HCT116 (cell line): ENCODE results near the gene RAI1. TPM values are rescaled to one million over a fixed set of nuclear protein-coding genes. Genes with fewer than 3 reads are reported as not detected.
A peak's percentile ranks its signal among the peaks of the same experiment; 100 is the strongest.

ENCODE experiments used
- ATAC-seq: fragments of 200-7000 bp; cut with Tn5 transposase; 2 replicates; pipeline ENCODE4 v1.9.1; 2020; ENCODE audit warnings: mild to moderate bottlenecking, moderate library complexity
- BruUV-seq: library from RNA; stranded (reverse); fragments of 400-500 nt; replicated peaks from 2 replicates; lab custom pipeline; 2021; lab: Mats Ljungman, UMichigan
- CTCF ChIA-PET: fragments of 300-600 bp; sonication (Branson Sonifier 250); formaldehyde crosslinking; loops from one replicate; lab custom pipeline; 2021; ENCODE audit warnings: antibody characterized with exemption; lab: Charles Lee
- POLR2A ChIA-PET: fragments of 300-600, 350-600 bp; sonication (Branson Sonifier 250); formaldehyde crosslinking; loops from one replicate; lab custom pipeline; 2021; ENCODE audit warnings: antibody characterized with exemption; lab: Charles Lee
- RAD21 ChIA-PET, 2 experiments: fragments of 300-600 bp; sonication (Branson Sonifier 250); formaldehyde crosslinking; loops; one replicate each; lab custom pipeline; 2023; ENCODE audit warnings: low total read pairs in 2 of 2; ENCODE audit not compliant: uncharacterized antibody in 2 of 2, unreplicated experiment in 2 of 2, low non-redundant PET in 1 of 2; lab: Charles Lee
- DNase-seq: peaks from one replicate; pipeline ENCODE4 v3.0.0-alpha.2; 2010; ENCODE audit warnings: low read depth, low spot score
- H2AFZ ChIP-seq: fragments of 200-600 bp; shearing (Covaris generic), sonication (generic); 2 replicates; pipeline ENCODE4 v1.6.1; 2017; ENCODE audit warnings: low read depth, mixed run types, mixed read lengths, antibody characterized with exemption, low read length; ENCODE audit not compliant: poor library complexity, severe bottlenecking
- H3K27ac ChIP-seq: 2 replicates; pipeline ENCODE4 v1.5.1; 2012; ENCODE audit warnings: low read depth, low read length
- H3K27me3 ChIP-seq: fragments of 200-600 bp; sonication (generic); 2 replicates; pipeline ENCODE4 v1.6.1; 2016; ENCODE audit warnings: mixed run types, low read length, mixed read lengths; ENCODE audit not compliant: insufficient read depth
- H3K36me3 ChIP-seq, 2 experiments: fragments of 200-500 bp in 1 of 2; fragments of 200-600 bp in 1 of 2; sonication (Bioruptor generic) in 1 of 2; sonication (generic) in 1 of 2; 2 replicates each; pipeline versions ENCODE4 v1.5.1 to v1.6.1; 2014 to 2016; ENCODE audit warnings: low read length in 2 of 2, inconsistent platforms in 1 of 2, mixed read lengths in 1 of 2, mixed run types in 1 of 2; ENCODE audit not compliant: insufficient read depth in 2 of 2, control insufficient read depth in 1 of 2
- H3K4me1 ChIP-seq, 2 experiments: fragments of 200-600 bp in 1 of 2; sonication (generic) in 1 of 2; 2 replicates each; pipeline versions ENCODE4 v1.5.1 to v1.6.1; 2012 to 2017; ENCODE audit warnings: low read length in 2 of 2, inconsistent platforms in 1 of 2, mild to moderate bottlenecking in 1 of 2, mixed read lengths in 1 of 2, mixed run types in 1 of 2, moderate library complexity in 1 of 2; ENCODE audit not compliant: insufficient read depth in 2 of 2, control insufficient read depth in 1 of 2
- H3K4me2 ChIP-seq: fragments of 200-600 bp; sonication (generic); 2 replicates; pipeline ENCODE4 v1.6.1; 2017; ENCODE audit warnings: mixed run types, low read length, mixed read lengths
- H3K4me3 ChIP-seq, 2 experiments: fragments of 200-600 bp in 1 of 2; sonication (generic) in 1 of 2; replicated peaks in 1 of 2; 2 replicates each; pipeline ENCODE4 v1.5.1; 2011 to 2016; ENCODE audit warnings: low read length in 2 of 2, control low read depth in 1 of 2, low read depth in 1 of 2, mild to moderate bottlenecking in 1 of 2, mixed read lengths in 1 of 2, mixed run types in 1 of 2
- H3K79me2 ChIP-seq: fragments of 200-600 bp; sonication (generic); 2 replicates; pipeline ENCODE4 v1.6.1; 2017; ENCODE audit warnings: mild to moderate bottlenecking, mixed run types, low read length, moderate library complexity, mixed read lengths; ENCODE audit not compliant: insufficient read depth
- H3K9ac ChIP-seq: fragments of 200-600 bp; sonication (generic); 2 replicates; pipeline ENCODE4 v1.6.1; 2016; ENCODE audit warnings: low read length, mixed read lengths
- H3K9me2 ChIP-seq: fragments of 200-600 bp; sonication (generic), shearing (Covaris generic); 2 replicates; pipeline ENCODE4 v1.6.1; 2017; ENCODE audit warnings: mixed run types, mild to moderate bottlenecking, moderate library complexity; ENCODE audit not compliant: insufficient read depth
- H3K9me3 ChIP-seq, 2 experiments: fragments of 200-500 bp in 1 of 2; fragments of 200-600 bp in 1 of 2; sonication (Bioruptor generic) in 1 of 2; sonication (generic) in 1 of 2; 2 replicates each; pipeline ENCODE4 v1.6.1; 2014 to 2017; ENCODE audit warnings: low read length in 2 of 2, mixed read lengths in 2 of 2, inconsistent platforms in 1 of 2, low read depth in 1 of 2, mild to moderate bottlenecking in 1 of 2, mixed run types in 1 of 2, moderate library complexity in 1 of 2; ENCODE audit not compliant: control insufficient read depth in 1 of 2, insufficient read depth in 1 of 2
- H4K20me1 ChIP-seq: fragments of 200-600 bp; sonication (generic), shearing (Covaris generic); 2 replicates; pipeline ENCODE4 v1.6.1; 2017; ENCODE audit warnings: mixed run types, mild to moderate bottlenecking, moderate library complexity; ENCODE audit not compliant: insufficient read depth
- ATF3 ChIP-seq: IDR thresholded peaks from 2 replicates; pipeline ENCODE4 v1.6.1; 2012
- CBX3 ChIP-seq: IDR thresholded peaks from 2 replicates; pipeline ENCODE4 v1.6.1; 2012; ENCODE audit warnings: low read depth
- CEBPB ChIP-seq: IDR thresholded peaks from 2 replicates; pipeline ENCODE4 v1.6.1; 2012; ENCODE audit warnings: low read depth
- EGR1 ChIP-seq: IDR thresholded peaks from 2 replicates; pipeline ENCODE4 v1.6.1; 2012; ENCODE audit warnings: low read depth
- ELF1 ChIP-seq: IDR thresholded peaks from 2 replicates; pipeline ENCODE4 v1.6.1; 2012; ENCODE audit warnings: low read depth, borderline replicate concordance
- EZH2 ChIP-seq: fragments of 200-600 bp; sonication (generic); IDR thresholded peaks from 2 replicates; pipeline ENCODE4 v1.6.1; 2017; ENCODE audit warnings: antibody characterized with exemption, mixed run types
- EZH2phosphoT487 ChIP-seq: fragments of 200-600 bp; IDR thresholded peaks from 2 replicates; pipeline ENCODE4 v1.6.1; 2018; ENCODE audit warnings: antibody characterized with exemption, borderline replicate concordance
- FOSL1 ChIP-seq: IDR thresholded peaks from 2 replicates; pipeline ENCODE4 v1.6.1; 2012; ENCODE audit warnings: low read depth
- JUND ChIP-seq: IDR thresholded peaks from 2 replicates; pipeline ENCODE4 v1.6.1; 2012
- MAX ChIP-seq: IDR thresholded peaks from 2 replicates; pipeline ENCODE4 v1.6.1; 2012
- POLR2A ChIP-seq: IDR thresholded peaks from 2 replicates; pipeline ENCODE4 v1.7.0; 2011; ENCODE audit warnings: borderline replicate concordance; ENCODE audit not compliant: insufficient read depth, insufficient read length; ENCODE audit errors: extremely low read depth
- RAD21 ChIP-seq: IDR thresholded peaks from 2 replicates; pipeline ENCODE4 v1.6.1; 2012; ENCODE audit warnings: low read depth, mild to moderate bottlenecking
- REST ChIP-seq: IDR thresholded peaks from 2 replicates; pipeline ENCODE4 v1.6.1; 2012; ENCODE audit warnings: low read depth
- SP1 ChIP-seq: IDR thresholded peaks from 2 replicates; pipeline ENCODE4 v1.6.1; 2012; ENCODE audit warnings: low read depth
- SRF ChIP-seq: IDR thresholded peaks from 2 replicates; pipeline ENCODE4 v1.6.1; 2012; ENCODE audit warnings: low read depth
- TCF7L2 ChIP-seq: IDR thresholded peaks from 2 replicates; pipeline ENCODE4 v1.7.0; 2011; ENCODE audit warnings: borderline replicate concordance, inconsistent platforms; ENCODE audit not compliant: insufficient read depth, insufficient read length; ENCODE audit errors: extremely low read depth
- YY1 ChIP-seq: IDR thresholded peaks from 2 replicates; pipeline ENCODE4 v1.6.1; 2011; ENCODE audit warnings: low read length, low read depth, moderate library complexity, mild to moderate bottlenecking; ENCODE audit not compliant: insufficient replicate concordance; ENCODE audit errors: extremely low read depth
- ZBTB33 ChIP-seq: IDR thresholded peaks from 2 replicates; pipeline ENCODE4 v1.6.1; 2011; ENCODE audit warnings: mild to moderate bottlenecking, low read length, moderate library complexity; ENCODE audit not compliant: insufficient replicate concordance; ENCODE audit errors: extremely low read depth
- ZFX ChIP-seq: fragments of 450-650 bp; IDR thresholded peaks from 2 replicates; pipeline ENCODE4 v1.6.1; 2017
- intact Hi-C: fragments of 100-400 bp; cut with micrococcal nuclease; formaldehyde crosslinking; loops from 2 replicates; pipeline ENCODE4 v1.10.0; 2022
- total RNA-seq: library from RNA; stranded (reverse); gene quantifications from one replicate; pipeline ENCODE4 v1.2.1, GENCODE V29; 2021; ENCODE audit not compliant: unreplicated experiment

The RAI1 gene
- total RNA-seq, 1 experiment from 2014 or later, result 38.5 TPM

- Histone ChIP-seq H2AFZ (no peak overlapping the region), H3K79me2 (peaks cover 85% of the 10 kb centered on the region), H3K4me2 (peak overlapping the region; percentile 75), H3K4me1 (peaks cover 70 to 79% of the 10 kb centered on the region in 2 experiments), H3K9me3 (no peaks in the 10 kb centered on the region), H3K36me3 (no peaks in the 10 kb centered on the region), H4K20me1 (peaks cover 6% of the 10 kb centered on the region; the same call in 1 of the 2 replicates), H3K4me3 (peak overlapping the region; percentile 31 to 41), H3K27ac (peak overlapping the region; percentile 84), H3K9me2 (no peaks in the 10 kb centered on the region), H3K27me3 (no peaks in the 10 kb centered on the region), H3K9ac (peak overlapping the region; percentile 63)
- ChIA-PET CTCF (no interaction called here), POLR2A (no interaction called here), RAD21 (no interaction called here)
- ATAC-seq (no peak), DNase-seq (no peak)
- no TSS peak for BruUV-seq
- TF ChIP-seq CEBPB, result no peak
- TF ChIP-seq FOSL1, result no peak
- TF ChIP-seq CBX3, result no peak
- TF ChIP-seq MAX, result no peak; the same call in 1 of the 2 replicates
- no peak for TF ChIP-seq POLR2A
- TF ChIP-seq JUND, result no peak
- no peak; the same call in 1 of the 2 replicates for TF ChIP-seq SRF
- no peak for TF ChIP-seq ZFX
- TF ChIP-seq REST, result no peak
- TF ChIP-seq RAD21, result no peak
- TF ChIP-seq TCF7L2, result no peak
- TF ChIP-seq EZH2, result no peak
- TF ChIP-seq SP1, result no peak
- no peak for TF ChIP-seq ATF3
- TF ChIP-seq EZH2phosphoT487, result no peak
- no peak for TF ChIP-seq EGR1
- TF ChIP-seq ZBTB33, result no peak
- no peak for TF ChIP-seq ELF1
- no peak for TF ChIP-seq YY1
- intact Hi-C loops, result loop anchor here (10.0 kb wide), 3 partner anchors 100 to 350 kb away; partner anchors contain the start of genes ATPAF2, GID4 and SREBF1
Observed at GRCh38 chr17:17684906-17685774, 3.9 kb downstream of the RAI1 start.
